HG03558 (cell line): ENCODE measurements around the gene UBQLNL.

Experiments used
- ATAC-seq: cut with Tn5 transposase; IDR thresholded peaks from one replicate; pipeline ENCODE4 v1.9.1; 2021; ENCODE audit warnings: moderate number of reproducible peaks; ENCODE audit not compliant: unreplicated experiment; ENCODE audit errors: extremely low read depth

The UBQLNL gene

DNA sequence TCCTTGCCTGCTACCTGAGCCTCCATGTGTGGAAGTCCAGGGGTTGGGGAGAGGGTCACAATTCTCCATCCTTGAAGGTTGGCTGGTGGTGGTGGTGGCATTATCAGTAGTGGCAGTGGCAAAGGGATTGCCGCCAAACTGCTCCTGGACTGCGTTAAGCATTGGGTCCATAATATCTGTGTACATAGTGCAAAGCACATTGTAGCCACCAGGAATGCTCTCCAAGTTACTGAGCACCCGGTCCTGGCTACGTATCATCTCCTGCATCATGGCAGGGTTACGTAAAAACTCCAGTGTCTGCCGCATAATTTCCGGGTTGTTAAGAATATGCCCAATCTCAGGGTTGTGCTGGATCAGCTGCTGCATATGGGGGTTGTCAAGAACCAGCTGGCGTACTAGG lies 7.9 kb downstream of the UBQLNL start:
- ATAC-seq, result no peak

DNA sequence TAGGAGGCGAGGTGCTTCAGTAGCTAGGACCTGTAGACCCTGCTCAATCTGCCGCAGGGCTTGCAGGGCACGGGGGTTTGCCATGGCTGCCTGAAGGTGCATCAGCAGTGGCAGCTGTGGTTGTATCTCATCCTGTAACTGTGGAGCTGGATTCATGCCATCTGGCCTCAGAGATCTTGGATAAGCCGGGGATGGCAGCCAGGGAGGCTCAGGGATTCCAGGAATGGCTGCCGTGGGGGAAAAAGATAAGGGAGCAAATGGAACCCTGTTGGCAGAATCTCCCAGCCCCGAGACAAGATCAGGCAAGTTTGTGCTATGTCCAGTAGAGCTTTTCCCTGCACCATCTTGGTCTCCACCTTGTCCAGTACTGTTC lies 8.6 kb downstream of the UBQLNL start:
- no peak for ATAC-seq

DNA sequence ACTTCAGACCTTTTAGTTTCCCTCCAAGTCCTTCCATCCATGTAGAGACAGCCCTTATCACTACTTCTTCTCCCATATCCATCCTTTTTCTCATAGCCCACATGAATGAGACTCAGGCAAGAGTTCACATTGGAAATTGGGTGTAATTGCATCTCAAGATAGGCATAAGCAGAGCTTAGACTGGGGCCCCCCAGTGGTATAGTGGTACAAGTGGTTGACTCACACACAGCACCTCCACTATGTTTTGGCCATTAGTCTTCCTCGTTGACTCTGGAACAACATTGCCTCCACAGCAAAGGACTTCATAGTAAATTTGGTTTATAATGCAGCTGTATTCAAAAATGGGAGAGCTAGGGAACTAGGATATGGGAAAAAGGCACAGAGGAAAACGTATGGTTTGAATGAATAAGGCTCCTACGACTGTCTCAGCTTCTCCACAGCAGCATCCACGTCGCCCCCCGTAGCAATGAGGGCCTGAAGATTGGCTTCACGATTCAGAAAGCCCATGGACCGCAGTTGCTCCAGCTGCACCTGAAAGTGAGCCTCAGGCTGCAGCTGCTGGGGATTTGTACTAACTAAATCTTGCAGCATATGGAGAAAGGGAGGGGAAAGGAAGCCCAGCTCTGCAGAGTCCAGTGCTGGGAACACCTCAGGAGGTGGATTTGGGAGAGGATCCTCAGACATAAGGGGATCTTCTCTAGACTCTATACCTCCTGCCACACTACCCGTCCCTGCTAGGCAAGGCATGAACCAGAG lies 9.1 kb downstream of the UBQLNL start:
- no peak for ATAC-seq

- ATAC-seq, result no peak
These were observed 11.0 kb downstream of the UBQLNL start for GRCh38 chr11:5505363-5506048.

DNA sequence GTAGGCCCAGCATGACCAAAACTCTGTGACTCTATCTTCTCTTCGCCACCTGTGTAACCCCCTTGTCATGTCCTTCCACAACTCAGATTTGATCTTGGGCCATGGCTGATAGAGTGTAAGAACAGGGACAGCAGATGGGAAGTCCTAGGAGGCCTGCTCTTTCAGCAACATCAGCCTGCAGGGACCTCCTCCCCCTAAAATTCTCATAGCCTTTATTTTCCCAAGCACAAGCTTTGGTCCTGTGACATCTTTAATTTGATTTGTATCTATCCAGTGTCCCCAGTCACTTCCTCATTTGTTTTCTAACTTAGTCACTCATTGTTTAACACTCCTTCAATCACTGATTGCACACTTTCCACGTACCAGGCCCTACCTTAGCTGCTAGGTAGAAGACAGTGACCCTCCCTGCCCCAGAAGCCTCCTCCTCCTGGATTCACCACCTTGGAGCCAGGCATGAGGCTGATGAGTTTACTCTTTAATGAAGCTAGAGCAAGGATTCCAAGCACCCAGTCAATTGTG lies 12.0 kb downstream of the UBQLNL start:
- no peak for ATAC-seq

GRCh38 chr11:5500393-5500801 lies 16.1 kb downstream of the UBQLNL start:
- ATAC-seq, result no peak

DNA sequence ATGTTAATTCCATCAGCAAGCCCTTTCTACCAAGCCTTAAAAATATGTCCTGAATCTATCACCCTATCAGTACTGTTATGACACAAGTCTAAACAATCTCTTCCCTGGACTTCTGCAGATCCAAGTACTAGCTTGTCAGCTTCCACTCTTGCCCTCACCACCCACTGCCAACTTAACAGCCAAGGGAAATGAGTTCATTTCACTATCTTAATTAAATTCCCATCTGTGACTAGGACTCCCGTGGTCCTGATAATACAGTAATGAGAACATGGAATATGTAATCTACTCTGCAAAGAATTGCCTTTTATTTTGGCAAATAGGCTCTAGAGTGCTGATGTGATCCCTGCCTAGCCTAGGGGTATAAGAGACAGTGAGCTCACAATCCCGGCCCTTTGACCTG lies 16.8 kb downstream of the UBQLNL start:
- ATAC-seq, result no peak

GRCh38 chr11:5489576-5490357 lies 26.7 kb downstream of the UBQLNL start:
- no peak for ATAC-seq

DNA sequence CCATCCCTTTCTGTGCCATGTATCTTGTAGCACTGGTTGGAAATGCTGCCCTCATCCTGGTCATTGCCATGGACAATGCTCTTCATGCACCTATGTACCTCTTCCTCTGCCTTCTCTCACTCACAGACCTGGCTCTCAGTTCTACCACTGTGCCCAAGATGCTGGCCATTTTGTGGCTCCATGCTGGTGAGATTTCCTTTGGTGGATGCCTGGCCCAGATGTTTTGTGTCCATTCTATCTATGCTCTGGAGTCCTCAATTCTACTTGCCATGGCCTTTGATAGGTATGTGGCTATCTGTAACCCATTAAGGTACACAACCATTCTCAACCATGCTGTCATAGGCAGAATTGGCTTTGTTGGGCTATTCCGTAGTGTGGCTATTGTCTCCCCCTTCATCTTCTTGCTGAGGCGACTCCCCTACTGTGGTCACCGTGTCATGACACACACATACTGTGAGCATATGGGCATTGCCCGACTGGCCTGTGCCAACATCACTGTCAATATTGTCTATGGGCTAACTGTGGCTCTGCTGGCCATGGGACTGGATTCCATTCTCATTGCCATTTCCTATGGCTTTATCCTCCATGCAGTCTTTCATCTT lies 27.6 kb downstream of the UBQLNL start:
- no peak for ATAC-seq

DNA sequence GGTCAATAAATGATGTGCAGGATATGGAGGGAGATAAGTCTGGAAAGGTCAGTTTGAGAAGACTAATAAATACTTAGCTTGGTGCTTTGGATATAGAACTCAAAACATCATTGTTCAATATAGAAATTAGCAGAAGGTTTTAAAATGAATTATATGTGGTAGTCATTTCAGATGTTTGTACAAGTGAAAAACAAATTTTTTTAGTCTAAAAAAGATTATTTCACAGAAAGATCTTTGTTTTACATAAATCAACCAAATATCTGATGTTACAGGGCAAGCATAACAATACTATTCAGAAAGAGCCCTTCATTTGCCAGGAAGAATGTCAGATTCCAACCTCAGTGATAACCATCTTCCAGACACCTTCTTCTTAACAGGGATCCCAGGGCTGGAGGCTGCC lies 28.1 kb downstream of the UBQLNL start, which contains the start of gene OR52D1:
Gene OR52D1 (plus strand): TSS at position 301 of the 400 bp plus-strand sequence. CDS start 22 bp downstream, at position 323.
- no peak for ATAC-seq

GRCh38 chr11:5486421-5486820 lies 30.1 kb downstream of the UBQLNL start:
- no peak for ATAC-seq

DNA sequence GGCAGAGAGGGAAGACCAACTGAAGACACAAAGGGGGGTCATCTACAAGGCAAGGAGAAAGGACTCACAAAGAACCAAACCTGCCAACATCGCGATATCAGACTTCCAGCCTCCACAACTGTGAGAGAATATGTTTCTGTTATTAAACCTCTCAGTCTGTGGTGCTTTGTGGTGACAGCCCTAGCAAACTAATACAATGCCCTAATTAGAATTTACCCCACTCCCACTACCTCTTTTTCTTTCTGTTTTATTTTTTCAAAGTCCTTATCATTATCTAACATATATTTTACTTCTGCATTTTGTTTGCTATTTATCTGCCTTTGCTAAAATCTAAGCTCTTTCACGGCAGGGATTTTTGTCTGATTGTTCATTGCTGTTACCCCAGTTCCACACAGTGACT lies 30.5 kb downstream of the UBQLNL start:
- no peak for ATAC-seq

- no peak for ATAC-seq
These were observed 40.2 kb downstream of the UBQLNL start for GRCh38 chr11:5476186-5476819.

- no peak for ATAC-seq
These were observed 42.6 kb downstream of the UBQLNL start for GRCh38 chr11:5473921-5474320.

GRCh38 chr11:5467527-5467926 lies 49.0 kb downstream of the UBQLNL start:
- ATAC-seq, result no peak
